HepG2 (cell line): ENCODE data around the gene MLN. TPM values are rescaled to one million over a fixed set of nuclear protein-coding genes. Genes with fewer than 3 reads are reported as not detected.
A peak's percentile ranks its signal among the peaks of the same experiment; 100 is the strongest.

Experiments used
- HDAC6 ChIP-seq: fragments of 200-600 bp; sonication (generic); IDR thresholded peaks from 2 replicates; pipeline ENCODE4 v1.7.0; 2017; ENCODE audit warnings: mild to moderate bottlenecking, antibody characterized with exemption, low read length, low read depth
- HOXA3 ChIP-seq: sonication (generic); formaldehyde crosslinking; IDR thresholded peaks from 2 replicates; pipeline ENCODE4 v1.5.0; 2020; ENCODE audit warnings: missing genetic modification reagents
- MXI1 ChIP-seq: IDR thresholded peaks from 3 replicates; pipeline ENCODE4 v1.6.1; 2012; ENCODE audit warnings: low read depth, low read length, inconsistent platforms, borderline replicate concordance
- NFKB2 ChIP-seq: sonication (generic); formaldehyde crosslinking; IDR thresholded peaks from 2 replicates; pipeline ENCODE4 v1.4.0; 2020; ENCODE audit warnings: missing genetic modification reagents, borderline replicate concordance
- RAD51 ChIP-seq: fragments of 450-650 bp; IDR thresholded peaks from 2 replicates; pipeline ENCODE4 v1.6.1; 2016; ENCODE audit warnings: borderline replicate concordance
- SRSF9 ChIP-seq: fragments of 200-400 bp; formaldehyde crosslinking; IDR thresholded peaks from 2 replicates; pipeline ENCODE4 v1.6.1; 2018; ENCODE audit warnings: borderline replicate concordance, mild to moderate bottlenecking, low read depth, low read length; ENCODE audit not compliant: insufficient read depth, poor library complexity, severe bottlenecking
- ZFP41 ChIP-seq: sonication (generic); formaldehyde crosslinking; IDR thresholded peaks from 2 replicates; pipeline ENCODE4 v1.4.0; 2020; ENCODE audit warnings: mild to moderate bottlenecking, missing genetic modification reagents, borderline replicate concordance
- ZNF256 ChIP-seq: sonication (generic); formaldehyde crosslinking; conservative IDR thresholded peaks from 2 replicates; pipeline ENCODE4 v1.4.0; 2020; ENCODE audit warnings: missing genetic modification reagents
- ZNF766 ChIP-seq: sonication (generic); formaldehyde crosslinking; IDR thresholded peaks from 2 replicates; pipeline ENCODE4 v1.5.0; 2020; ENCODE audit warnings: missing genetic modification reagents, borderline replicate concordance
- polyA plus RNA-seq, 8 experiments: library from polyadenylated mRNA; depleted of rRNA in 3 of 8; stranded (reverse) in 7 of 8; unstranded in 1 of 8; fragments of >200 nt; fragmentation: Illumina TruSeq in 4 of 8; extraction: Trizol in 4 of 8; gene quantifications; 2 replicates each; pipeline versions ENCODE4 v1.2.1 to v1.2.3, GENCODE V29; 2011 to 2016; ENCODE audit warnings: low read depth in 4 of 8, missing spikeins in 1 of 8, mixed read lengths in 1 of 8; ENCODE audit not compliant: insufficient read depth in 1 of 8
- total RNA-seq, 5 experiments: library from RNA; depleted of rRNA; stranded (reverse); fragments of >200 nt; fragmentation: Illumina TruSeq; extraction: Trizol; gene quantifications; 2 replicates each; pipeline ENCODE4 v1.2.3, GENCODE V29; 2016; ENCODE audit warnings: low read depth in 1 of 5
- TF ChIP-seq, protein P1 (sequence below): sonication (generic); formaldehyde crosslinking; IDR thresholded peaks from 2 replicates; pipeline ENCODE4 v1.5.1; 2020; ENCODE audit warnings: mild to moderate bottlenecking, missing genetic modification reagents, moderate library complexity
- TF ChIP-seq, protein P2 (sequence below): sonication (generic); formaldehyde crosslinking; IDR thresholded peaks from 2 replicates; pipeline ENCODE4 v1.5.0; 2020; ENCODE audit warnings: mild to moderate bottlenecking, missing genetic modification reagents, borderline replicate concordance
- TF ChIP-seq, protein P3 (sequence below): sonication (generic); formaldehyde crosslinking; IDR thresholded peaks from 2 replicates; pipeline ENCODE4 v1.4.0; 2020; ENCODE audit warnings: missing genetic modification reagents
- TF ChIP-seq, protein P4 (sequence below): IDR thresholded peaks from 2 replicates; pipeline ENCODE4 v1.6.1; 2016; ENCODE audit warnings: missing compliant biosample characterization, missing genetic modification reagents, borderline replicate concordance
- TF ChIP-seq, protein P5 (sequence below): sonication (generic); formaldehyde crosslinking; IDR thresholded peaks from 2 replicates; pipeline ENCODE4 v1.4.0; 2020; ENCODE audit warnings: mild to moderate bottlenecking, missing genetic modification reagents

Gene MLN
- total and polyA plus RNA-seq, 2 of the 13 experiments (the other 11 are each of a cell fraction or from before 2014, with no cell fraction given): not detected

DNA sequence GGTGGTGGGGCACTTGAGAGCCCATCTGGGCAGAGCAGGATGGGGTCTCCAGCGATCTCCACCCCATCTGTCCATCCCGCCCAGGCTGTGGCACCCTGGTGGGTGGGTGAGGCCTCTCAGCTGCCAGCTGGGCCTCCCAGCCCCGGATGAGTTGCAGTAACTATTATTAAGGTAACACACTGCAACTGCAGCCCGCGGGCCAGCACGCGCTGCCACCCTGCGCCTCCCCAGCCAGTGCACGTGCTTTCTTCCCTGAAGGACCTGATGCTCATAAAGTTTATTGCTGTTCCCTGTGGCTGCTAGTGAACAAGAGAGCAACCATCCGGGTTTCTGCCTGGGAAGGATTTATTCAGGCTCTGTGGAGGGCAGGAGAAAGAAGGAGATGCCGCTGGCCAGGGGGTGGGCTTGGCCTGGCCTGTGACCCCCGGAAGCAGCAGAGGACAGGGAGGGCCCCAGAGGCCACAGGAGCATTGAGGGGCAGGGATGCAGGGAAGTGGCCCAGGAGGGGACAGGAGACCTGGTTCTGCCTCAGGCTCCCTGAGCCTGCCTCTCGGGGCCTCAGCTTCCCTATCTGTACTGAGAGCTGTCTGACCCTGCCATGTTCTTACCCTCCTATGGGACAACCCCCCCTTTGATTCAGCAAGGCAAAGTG, 58.8 kb downstream of the MLN start (continued):
- TF ChIP-seq, protein P1, sequence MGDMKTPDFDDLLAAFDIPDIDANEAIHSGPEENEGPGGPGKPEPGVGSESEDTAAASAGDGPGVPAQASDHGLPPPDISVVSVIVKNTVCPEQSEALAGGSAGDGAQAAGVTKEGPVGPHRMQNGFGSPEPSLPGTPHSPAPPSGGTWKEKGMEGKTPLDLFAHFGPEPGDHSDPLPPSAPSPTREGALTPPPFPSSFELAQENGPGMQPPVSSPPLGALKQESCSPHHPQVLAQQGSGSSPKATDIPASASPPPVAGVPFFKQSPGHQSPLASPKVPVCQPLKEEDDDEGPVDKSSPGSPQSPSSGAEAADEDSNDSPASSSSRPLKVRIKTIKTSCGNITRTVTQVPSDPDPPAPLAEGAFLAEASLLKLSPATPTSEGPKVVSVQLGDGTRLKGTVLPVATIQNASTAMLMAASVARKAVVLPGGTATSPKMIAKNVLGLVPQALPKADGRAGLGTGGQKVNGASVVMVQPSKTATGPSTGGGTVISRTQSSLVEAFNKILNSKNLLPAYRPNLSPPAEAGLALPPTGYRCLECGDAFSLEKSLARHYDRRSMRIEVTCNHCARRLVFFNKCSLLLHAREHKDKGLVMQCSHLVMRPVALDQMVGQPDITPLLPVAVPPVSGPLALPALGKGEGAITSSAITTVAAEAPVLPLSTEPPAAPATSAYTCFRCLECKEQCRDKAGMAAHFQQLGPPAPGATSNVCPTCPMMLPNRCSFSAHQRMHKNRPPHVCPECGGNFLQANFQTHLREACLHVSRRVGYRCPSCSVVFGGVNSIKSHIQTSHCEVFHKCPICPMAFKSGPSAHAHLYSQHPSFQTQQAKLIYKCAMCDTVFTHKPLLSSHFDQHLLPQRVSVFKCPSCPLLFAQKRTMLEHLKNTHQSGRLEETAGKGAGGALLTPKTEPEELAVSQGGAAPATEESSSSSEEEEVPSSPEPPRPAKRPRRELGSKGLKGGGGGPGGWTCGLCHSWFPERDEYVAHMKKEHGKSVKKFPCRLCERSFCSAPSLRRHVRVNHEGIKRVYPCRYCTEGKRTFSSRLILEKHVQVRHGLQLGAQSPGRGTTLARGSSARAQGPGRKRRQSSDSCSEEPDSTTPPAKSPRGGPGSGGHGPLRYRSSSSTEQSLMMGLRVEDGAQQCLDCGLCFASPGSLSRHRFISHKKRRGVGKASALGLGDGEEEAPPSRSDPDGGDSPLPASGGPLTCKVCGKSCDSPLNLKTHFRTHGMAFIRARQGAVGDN (CRISPR knock-in tag): peak; percentile 37
- TF ChIP-seq ZNF256 (CRISPR knock-in tag) (no peak), RAD51 (no peak), NFKB2 (peak; percentile 42; the same call in 1 of the 2 replicates), ZNF766 (CRISPR knock-in tag) (no peak), SRSF9 (no peak), HDAC6 (no peak), MXI1 (no peak), HOXA3 (no peak), ZFP41 (CRISPR knock-in tag) (no peak)
- TF ChIP-seq, protein P2, sequence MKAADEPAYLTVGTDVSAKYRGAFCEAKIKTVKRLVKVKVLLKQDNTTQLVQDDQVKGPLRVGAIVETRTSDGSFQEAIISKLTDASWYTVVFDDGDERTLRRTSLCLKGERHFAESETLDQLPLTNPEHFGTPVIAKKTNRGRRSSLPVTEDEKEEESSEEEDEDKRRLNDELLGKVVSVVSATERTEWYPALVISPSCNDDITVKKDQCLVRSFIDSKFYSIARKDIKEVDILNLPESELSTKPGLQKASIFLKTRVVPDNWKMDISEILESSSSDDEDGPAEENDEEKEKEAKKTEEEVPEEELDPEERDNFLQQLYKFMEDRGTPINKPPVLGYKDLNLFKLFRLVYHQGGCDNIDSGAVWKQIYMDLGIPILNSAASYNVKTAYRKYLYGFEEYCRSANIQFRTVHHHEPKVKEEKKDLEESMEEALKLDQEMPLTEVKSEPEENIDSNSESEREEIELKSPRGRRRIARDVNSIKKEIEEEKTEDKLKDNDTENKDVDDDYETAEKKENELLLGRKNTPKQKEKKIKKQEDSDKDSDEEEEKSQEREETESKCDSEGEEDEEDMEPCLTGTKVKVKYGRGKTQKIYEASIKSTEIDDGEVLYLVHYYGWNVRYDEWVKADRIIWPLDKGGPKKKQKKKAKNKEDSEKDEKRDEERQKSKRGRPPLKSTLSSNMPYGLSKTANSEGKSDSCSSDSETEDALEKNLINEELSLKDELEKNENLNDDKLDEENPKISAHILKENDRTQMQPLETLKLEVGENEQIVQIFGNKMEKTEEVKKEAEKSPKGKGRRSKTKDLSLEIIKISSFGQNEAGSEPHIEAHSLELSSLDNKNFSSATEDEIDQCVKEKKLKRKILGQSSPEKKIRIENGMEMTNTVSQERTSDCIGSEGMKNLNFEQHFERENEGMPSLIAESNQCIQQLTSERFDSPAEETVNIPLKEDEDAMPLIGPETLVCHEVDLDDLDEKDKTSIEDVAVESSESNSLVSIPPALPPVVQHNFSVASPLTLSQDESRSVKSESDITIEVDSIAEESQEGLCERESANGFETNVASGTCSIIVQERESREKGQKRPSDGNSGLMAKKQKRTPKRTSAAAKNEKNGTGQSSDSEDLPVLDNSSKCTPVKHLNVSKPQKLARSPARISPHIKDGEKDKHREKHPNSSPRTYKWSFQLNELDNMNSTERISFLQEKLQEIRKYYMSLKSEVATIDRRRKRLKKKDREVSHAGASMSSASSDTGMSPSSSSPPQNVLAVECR (CRISPR knock-in tag): no peak
- TF ChIP-seq, protein P3, sequence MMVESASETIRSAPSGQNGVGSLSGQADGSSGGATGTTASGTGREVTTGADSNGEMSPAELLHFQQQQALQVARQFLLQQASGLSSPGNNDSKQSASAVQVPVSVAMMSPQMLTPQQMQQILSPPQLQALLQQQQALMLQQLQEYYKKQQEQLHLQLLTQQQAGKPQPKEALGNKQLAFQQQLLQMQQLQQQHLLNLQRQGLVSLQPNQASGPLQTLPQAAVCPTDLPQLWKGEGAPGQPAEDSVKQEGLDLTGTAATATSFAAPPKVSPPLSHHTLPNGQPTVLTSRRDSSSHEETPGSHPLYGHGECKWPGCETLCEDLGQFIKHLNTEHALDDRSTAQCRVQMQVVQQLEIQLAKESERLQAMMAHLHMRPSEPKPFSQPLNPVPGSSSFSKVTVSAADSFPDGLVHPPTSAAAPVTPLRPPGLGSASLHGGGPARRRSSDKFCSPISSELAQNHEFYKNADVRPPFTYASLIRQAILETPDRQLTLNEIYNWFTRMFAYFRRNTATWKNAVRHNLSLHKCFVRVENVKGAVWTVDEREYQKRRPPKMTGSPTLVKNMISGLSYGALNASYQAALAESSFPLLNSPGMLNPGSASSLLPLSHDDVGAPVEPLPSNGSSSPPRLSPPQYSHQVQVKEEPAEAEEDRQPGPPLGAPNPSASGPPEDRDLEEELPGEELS (CRISPR knock-in tag): no peak
- TF ChIP-seq, protein P4, sequence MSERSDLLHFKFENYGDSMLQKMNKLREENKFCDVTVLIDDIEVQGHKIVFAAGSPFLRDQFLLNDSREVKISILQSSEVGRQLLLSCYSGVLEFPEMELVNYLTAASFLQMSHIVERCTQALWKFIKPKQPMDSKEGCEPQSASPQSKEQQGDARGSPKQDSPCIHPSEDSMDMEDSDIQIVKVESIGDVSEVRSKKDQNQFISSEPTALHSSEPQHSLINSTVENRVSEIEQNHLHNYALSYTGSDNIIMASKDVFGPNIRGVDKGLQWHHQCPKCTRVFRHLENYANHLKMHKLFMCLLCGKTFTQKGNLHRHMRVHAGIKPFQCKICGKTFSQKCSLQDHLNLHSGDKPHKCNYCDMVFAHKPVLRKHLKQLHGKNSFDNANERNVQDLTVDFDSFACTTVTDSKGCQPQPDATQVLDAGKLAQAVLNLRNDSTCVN (CRISPR knock-in tag): no peak
- TF ChIP-seq, protein P5, sequence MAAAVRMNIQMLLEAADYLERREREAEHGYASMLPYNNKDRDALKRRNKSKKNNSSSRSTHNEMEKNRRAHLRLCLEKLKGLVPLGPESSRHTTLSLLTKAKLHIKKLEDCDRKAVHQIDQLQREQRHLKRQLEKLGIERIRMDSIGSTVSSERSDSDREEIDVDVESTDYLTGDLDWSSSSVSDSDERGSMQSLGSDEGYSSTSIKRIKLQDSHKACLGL (CRISPR knock-in tag): no peak
